Measurements from ENCODE around the gene MORC4. TPM values are rescaled to one million over a fixed set of nuclear protein-coding genes. Genes with fewer than 3 reads are reported as not detected.
"Not testable (repeated sequence)": the region's sequence is repeated elsewhere in the genome, so short reads cannot be mapped to it uniquely, and the experiment has no call there.

The MORC4 gene
- total RNA-seq, 2 experiments from 2014 or later: 11.2 to 11.7 TPM

DNA sequence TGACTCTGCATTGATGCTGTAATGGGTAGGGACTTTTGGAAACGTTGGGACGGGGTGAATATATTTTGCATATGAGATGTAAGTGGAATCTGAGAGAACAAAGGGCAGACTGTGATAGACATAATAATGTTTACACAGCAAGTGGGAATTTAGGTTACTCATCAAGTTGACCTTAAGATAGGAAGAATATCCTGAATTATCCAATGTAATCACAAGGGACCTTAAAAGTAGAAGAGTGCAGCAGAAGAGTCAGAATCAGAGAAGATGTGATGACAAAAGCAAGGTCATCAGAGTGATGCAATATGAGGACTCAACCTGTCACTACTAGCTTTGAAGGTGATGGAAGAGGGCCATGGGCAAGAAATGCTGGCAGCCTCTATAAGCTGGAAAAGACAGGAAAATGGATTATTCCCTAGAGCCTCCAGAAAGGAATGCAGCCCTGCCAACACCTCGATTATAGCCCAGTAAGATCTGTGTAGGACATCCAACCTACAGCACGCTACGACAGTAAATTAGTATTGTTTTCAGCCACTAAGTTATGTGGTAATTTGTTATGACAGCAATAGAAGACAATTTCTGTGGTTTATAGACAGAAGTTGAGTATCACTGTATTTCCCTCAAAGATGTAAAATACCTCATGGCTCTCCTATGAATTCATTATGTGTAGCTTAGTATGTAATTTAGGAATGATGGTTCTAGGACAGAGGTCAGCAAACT is 26.4 kb downstream of the MORC4 start:
- H3K36me3 Mint-ChIP-seq (ENCODE audit: low read depth): peaks cover 31% of the 10 kb centered on the region
- CTCF ChIA-PET: no interaction called here
- H3K9me3 Mint-ChIP-seq: peaks cover 5% of the 10 kb centered on the region
- H3K27ac Mint-ChIP-seq: no peak overlapping the region
- intact Hi-C loops (cut with micrococcal nuclease): no loop called here
- no peak for DNase-seq
- no peak overlapping the region for H3K4me3 Mint-ChIP-seq
- no peaks in the 10 kb centered on the region for H3K4me1 Mint-ChIP-seq (ENCODE audit: low read depth)
- no peaks in the 10 kb centered on the region for H3K27me3 Mint-ChIP-seq (ENCODE audit: low read depth)

DNA sequence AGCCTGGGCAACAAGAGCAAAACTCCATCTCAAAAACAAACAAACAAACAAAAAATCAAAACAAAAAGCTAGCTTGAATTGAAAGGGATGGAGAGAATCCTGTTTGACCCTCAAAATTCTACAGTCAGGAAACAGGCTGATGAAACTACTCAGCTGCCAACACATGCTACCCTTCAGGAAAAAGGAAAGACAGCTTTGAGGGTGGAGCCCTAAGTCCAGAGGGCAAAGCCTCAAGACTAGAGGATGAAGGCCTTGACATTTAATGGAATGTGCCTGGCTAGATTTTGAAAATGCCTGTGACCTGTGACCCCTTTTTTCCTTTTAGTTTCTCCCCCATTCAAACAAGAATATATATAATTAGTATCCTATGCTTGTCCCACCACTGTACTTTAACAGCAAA is 27.1 kb downstream of the MORC4 start:
- no peak for DNase-seq
- CTCF ChIA-PET: no interaction called here
- Mint-ChIP-seq H3K9me3 (peaks cover 6% of the 10 kb centered on the region), H3K36me3 (ENCODE audit: low read depth) (peaks cover 34% of the 10 kb centered on the region), H3K4me3 (no peak overlapping the region), H3K4me1 (ENCODE audit: low read depth) (no peaks in the 10 kb centered on the region), H3K27ac (no peak overlapping the region), H3K27me3 (ENCODE audit: low read depth) (no peaks in the 10 kb centered on the region)
- intact Hi-C loops (cut with micrococcal nuclease): no loop called here

DNA sequence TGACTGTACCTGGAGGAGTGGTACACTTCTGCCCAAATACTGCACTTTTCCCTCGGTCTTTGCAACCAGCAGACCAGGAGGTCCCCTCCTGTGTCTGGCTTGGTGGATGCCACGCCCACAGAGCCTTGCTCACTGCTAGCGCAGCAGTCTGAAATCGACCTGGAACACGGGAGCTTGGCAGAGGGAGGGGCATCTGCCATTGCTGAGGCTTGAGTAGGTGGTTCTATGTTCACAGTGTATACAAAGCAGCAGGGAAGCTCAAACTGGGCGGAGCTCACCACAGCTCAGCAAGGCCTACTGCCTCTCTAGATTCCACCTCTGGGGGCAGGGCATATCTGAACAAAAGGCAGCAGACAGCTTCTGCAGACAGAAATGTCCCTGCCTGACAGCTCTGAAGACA is 33.5 kb downstream of the MORC4 start:
- H3K27ac Mint-ChIP-seq, CTCF ChIA-PET: not testable (repeated sequence)

DNA sequence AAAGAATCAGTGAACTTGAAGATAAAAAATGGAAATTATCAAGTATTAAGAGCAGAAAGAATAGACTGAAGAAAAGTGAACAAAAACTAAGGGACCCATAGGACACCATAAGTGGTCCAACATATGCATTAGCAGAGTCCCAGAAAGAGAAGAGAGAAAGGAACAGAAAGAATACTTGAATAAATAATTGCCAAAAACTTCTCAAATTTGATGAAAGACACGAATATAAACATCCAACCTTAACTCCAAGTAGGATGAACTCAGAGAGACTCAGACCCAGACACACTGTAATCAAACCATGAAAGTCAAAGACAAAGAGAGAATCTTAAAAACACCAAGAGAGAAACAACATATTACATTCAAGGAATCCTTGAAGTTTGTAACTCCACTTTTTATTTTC is 35.7 kb downstream of the MORC4 start:
- Mint-ChIP-seq H3K36me3 (ENCODE audit: low read depth) (peaks cover 41% of the 10 kb centered on the region), H3K4me1 (ENCODE audit: low read depth) (peaks cover 6% of the 10 kb centered on the region), H3K27me3 (ENCODE audit: low read depth) (no peaks in the 10 kb centered on the region), H3K4me3 (no peak overlapping the region), H3K27ac (no peak overlapping the region), H3K9me3 (peaks cover 6% of the 10 kb centered on the region)
- CTCF ChIA-PET: no interaction called here
- intact Hi-C loops (cut with micrococcal nuclease): no loop called here
- DNase-seq: no peak

More for the DNA sequence above, 33.5 kb downstream of the MORC4 start:
- H3K9me3 Mint-ChIP-seq; DNase-seq; intact Hi-C loops (cut with micrococcal nuclease); H3K4me3 Mint-ChIP-seq; H3K27me3 Mint-ChIP-seq (ENCODE audit: low read depth); H3K4me1 Mint-ChIP-seq (ENCODE audit: low read depth): not testable (repeated sequence)
- H3K36me3 Mint-ChIP-seq (ENCODE audit: low read depth): peaks cover 46% of the 10 kb centered on the region

DNA sequence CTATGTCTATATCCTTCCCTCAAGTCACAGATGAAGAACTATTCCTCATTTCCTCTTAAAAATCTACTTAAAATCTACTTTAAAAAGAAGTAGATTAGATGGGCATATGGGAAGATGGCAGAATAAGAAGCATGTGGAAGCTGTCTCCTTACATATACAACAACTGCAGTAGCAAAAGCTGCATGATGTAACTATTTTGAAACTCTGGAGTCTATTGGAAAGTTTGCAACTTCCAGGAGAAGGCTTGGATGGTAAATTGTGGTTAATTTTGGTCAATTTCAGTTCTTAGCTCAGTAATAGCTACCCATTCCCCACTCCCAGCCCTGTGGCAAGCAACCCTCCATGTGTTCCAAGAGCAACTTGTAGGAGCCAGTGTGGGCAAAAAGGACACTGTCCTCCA is 36.9 kb downstream of the MORC4 start:
- no peaks in the 10 kb centered on the region for H3K27me3 Mint-ChIP-seq (ENCODE audit: low read depth)
- CTCF ChIA-PET: interaction anchor here (1.0 kb wide), 1 partner anchor 11 kb away, joined by 3 read pairs; no protein-coding TSS in a partner anchor
- DNase-seq: no peak
- no peaks in the 10 kb centered on the region for H3K9me3 Mint-ChIP-seq
- peaks cover 6% of the 10 kb centered on the region for H3K4me1 Mint-ChIP-seq (ENCODE audit: low read depth)
- H3K27ac Mint-ChIP-seq: no peak overlapping the region
- H3K36me3 Mint-ChIP-seq (ENCODE audit: low read depth): peaks cover 30% of the 10 kb centered on the region
- intact Hi-C loops (cut with micrococcal nuclease): no loop called here
- H3K4me3 Mint-ChIP-seq: no peak overlapping the region

DNA sequence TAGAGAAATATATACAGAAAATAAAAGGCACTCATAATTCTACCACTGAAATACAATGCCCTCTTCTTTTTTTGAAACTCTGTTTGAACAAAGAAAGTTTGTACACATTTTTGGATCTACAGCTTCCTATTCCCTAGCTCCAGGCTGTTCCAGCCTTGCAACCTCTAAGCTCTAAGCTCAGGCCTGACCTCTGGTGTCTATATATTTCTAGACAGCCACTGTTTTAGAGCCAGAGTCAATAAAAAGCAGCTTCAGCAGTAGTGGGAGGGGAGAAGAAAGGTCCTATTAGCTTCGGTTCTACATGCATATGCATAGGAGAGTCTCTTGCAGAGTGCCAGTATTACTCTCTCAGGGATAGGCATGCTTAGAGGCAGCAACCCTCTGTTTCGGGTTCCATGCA is 40.1 kb downstream of the MORC4 start:
- H3K27ac Mint-ChIP-seq: no peak overlapping the region
- H3K27me3 Mint-ChIP-seq (ENCODE audit: low read depth): no peaks in the 10 kb centered on the region
- no peak overlapping the region for H3K4me3 Mint-ChIP-seq
- no peak for DNase-seq
- H3K4me1 Mint-ChIP-seq (ENCODE audit: low read depth): no peaks in the 10 kb centered on the region
- H3K9me3 Mint-ChIP-seq: no peaks in the 10 kb centered on the region
- peaks cover 21% of the 10 kb centered on the region for H3K36me3 Mint-ChIP-seq (ENCODE audit: low read depth)
- intact Hi-C loops (cut with micrococcal nuclease): no loop called here
- CTCF ChIA-PET: interaction anchor here (0.8 kb wide), 1 partner anchor 9 kb away, joined by 3 read pairs; no protein-coding TSS in a partner anchor

DNA sequence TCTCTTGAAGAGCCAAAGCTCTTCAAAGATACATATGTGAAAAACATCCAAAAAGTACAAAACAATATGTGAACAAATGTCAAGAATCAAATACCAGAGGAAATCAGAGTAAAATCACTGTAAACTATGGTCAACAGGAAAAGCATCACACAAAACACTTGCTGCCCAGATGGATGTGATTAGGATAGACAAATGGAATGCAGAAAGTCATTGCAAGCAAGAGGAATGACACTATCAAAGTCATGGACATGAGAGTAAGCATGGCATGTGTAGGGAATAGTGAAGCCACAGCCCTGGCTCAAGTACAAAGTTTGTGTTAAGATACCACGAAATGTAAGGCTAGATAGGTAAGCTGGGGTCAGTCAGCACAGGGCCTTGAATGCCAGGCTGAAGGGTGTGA is 42.2 kb downstream of the MORC4 start:
- DNase-seq: no peak
- no peaks in the 10 kb centered on the region for H3K9me3 Mint-ChIP-seq
- H3K27me3 Mint-ChIP-seq (ENCODE audit: low read depth): no peaks in the 10 kb centered on the region
- H3K27ac Mint-ChIP-seq: no peak overlapping the region
- CTCF ChIA-PET: no interaction called here
- intact Hi-C loops (cut with micrococcal nuclease): no loop called here
- no peak overlapping the region for H3K4me3 Mint-ChIP-seq
- peaks cover 12% of the 10 kb centered on the region for H3K36me3 Mint-ChIP-seq (ENCODE audit: low read depth)
- H3K4me1 Mint-ChIP-seq (ENCODE audit: low read depth): no peaks in the 10 kb centered on the region

DNA sequence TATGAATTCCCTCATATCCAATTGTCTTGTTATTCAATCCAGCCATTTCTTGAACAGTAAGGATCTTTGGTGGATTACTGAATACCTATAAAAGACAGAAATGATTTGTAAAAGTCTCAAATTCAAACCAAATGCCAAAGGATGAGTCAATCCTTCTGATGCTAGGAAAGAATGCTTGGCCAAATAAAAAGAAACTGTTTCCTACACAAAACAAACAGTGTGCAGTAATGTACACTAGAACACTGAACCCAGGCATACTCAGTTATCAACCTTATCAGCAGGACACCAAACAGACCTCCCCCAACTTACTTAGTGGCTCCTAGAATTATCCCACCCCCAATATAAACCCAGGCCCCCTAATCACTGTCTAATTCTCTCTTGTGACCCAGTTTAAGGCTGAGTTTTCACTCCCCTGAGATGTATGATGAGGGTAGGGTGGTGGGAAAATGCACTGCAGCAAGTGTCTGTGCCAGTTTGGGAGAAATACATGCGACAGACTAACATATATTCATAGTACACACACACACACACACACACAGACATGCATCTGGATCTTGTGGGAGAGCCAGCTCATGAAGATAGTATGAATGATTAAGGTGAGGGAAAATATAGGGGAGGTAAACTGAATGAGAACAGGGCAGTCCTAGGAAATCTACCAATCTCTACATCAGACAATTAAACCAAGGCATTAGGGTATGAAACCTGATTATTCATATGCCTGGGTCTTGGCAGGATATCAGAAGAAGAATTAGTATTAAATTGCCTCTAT is 44.8 kb downstream of the MORC4 start:
- Mint-ChIP-seq H3K4me3 (no peak overlapping the region), H3K4me1 (ENCODE audit: low read depth) (no peaks in the 10 kb centered on the region), H3K9me3 (no peaks in the 10 kb centered on the region), H3K27ac (no peak overlapping the region), H3K27me3 (ENCODE audit: low read depth) (no peaks in the 10 kb centered on the region), H3K36me3 (ENCODE audit: low read depth) (peaks cover 2% of the 10 kb centered on the region)
- intact Hi-C loops (cut with micrococcal nuclease): no loop called here
- DNase-seq: no peak
- CTCF ChIA-PET: no interaction called here

DNA sequence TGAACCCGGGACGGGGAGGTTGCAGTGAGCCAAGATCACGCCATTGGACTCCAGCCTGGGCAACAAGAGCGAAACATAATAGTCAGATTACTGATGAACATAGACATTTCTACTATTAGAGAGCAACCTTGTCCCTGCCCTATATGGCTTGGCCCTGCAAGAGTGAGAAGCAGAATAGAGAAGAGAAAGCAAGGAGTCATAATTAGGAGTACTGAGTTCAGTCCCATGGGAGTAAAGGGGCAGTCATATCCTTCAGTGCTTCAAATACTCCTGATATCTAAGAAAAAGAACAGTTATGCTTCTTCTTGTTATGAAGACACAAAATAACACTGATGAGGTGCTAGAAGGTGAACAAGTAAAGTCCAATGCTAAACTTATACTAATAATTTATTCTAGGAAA is 46.0 kb downstream of the MORC4 start:
- Mint-ChIP-seq H3K9me3 (no peaks in the 10 kb centered on the region), H3K36me3 (ENCODE audit: low read depth) (peaks cover 2% of the 10 kb centered on the region), H3K27ac (no peak overlapping the region), H3K4me3 (no peak overlapping the region), H3K4me1 (ENCODE audit: low read depth) (no peaks in the 10 kb centered on the region), H3K27me3 (ENCODE audit: low read depth) (no peaks in the 10 kb centered on the region)
- intact Hi-C loops (cut with micrococcal nuclease): no loop called here
- DNase-seq: no peak
- CTCF ChIA-PET: no interaction called here

DNA sequence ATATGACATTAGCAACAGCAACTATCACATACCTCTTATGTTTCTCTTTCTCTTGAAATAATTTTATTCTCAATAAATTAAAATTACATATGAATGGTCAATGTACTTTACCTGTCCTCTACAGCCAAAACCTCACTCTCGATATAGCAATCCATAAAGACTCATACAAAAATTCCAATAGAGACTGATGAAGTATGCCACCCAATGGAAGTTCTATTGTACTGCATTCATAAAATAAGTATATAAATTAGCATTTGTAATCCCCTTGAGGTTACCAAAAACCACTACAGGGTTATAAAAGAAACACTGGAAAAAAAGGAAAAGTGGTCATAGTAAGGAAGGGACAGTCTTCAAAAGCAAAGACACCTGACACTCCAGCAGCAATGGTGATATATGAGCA is 47.0 kb downstream of the MORC4 start:
- no peak for DNase-seq
- Mint-ChIP-seq H3K9me3 (no peaks in the 10 kb centered on the region), H3K4me1 (ENCODE audit: low read depth) (no peaks in the 10 kb centered on the region), H3K27me3 (ENCODE audit: low read depth) (no peaks in the 10 kb centered on the region), H3K27ac (no peak overlapping the region), H3K4me3 (no peak overlapping the region), H3K36me3 (ENCODE audit: low read depth) (peaks cover 2% of the 10 kb centered on the region)
- intact Hi-C loops (cut with micrococcal nuclease): loop anchor here (1.0 kb wide), 2 partner anchors 55 to 59 kb away; no protein-coding TSS in a partner anchor
- CTCF ChIA-PET: interaction anchor here (0.7 to 1.5 kb wide), 3 partner anchors 10 to 59 kb away, joined by 3 to 8 read pairs (median 4); no protein-coding TSS in a partner anchor

DNA sequence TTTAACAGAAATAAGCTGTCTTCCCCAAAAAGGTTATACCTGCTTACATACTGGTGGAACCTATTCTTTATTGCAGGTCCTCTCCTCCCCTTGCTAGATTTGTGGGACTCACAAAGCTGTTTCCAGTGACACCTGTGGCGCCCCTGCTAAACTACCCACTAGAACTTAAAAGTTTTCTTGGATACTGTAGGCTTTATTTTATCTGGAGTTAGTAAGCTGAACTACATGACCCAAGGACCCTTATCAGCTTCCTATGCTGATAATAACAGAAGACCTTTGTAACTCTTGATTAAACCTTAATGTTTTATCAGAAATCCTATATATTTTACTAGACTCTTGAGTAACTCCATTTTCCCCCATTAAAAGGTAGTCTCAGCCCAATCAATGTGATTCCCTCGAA is 47.5 kb downstream of the MORC4 start:
- intact Hi-C loops (cut with micrococcal nuclease): no loop called here
- Mint-ChIP-seq H3K4me3 (no peak overlapping the region), H3K27ac (no peak overlapping the region), H3K27me3 (ENCODE audit: low read depth) (no peaks in the 10 kb centered on the region), H3K36me3 (ENCODE audit: low read depth) (peaks cover 2% of the 10 kb centered on the region), H3K9me3 (no peaks in the 10 kb centered on the region), H3K4me1 (ENCODE audit: low read depth) (no peaks in the 10 kb centered on the region)
- CTCF ChIA-PET: interaction anchor here (0.7 to 1.5 kb wide), 3 partner anchors 10 to 58 kb away, joined by 3 to 8 read pairs (median 4); no protein-coding TSS in a partner anchor
- DNase-seq: no peak

DNA sequence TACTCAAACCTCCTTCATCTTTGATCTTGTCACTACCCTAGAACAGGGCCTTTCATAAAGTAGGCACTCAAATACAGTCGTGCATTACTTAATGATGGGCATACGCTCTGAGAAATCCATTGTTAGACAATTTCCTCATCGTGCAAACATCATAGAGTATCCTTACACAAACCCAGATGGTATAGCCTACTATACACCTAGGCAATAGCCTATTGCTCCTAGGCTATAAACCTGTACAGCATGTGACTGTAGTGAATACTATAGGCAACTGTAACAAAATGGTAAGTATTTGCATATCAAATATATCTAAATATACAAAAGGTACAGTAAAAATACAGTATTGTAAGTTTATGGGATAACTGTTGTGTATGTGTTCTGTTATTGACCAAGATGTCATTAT is 47.9 kb downstream of the MORC4 start:
- H3K27me3 Mint-ChIP-seq (ENCODE audit: low read depth): no peaks in the 10 kb centered on the region
- DNase-seq: no peak
- CTCF ChIA-PET: interaction anchor here (0.7 to 1.5 kb wide), 3 partner anchors 11 to 58 kb away, joined by 3 to 8 read pairs (median 4); no protein-coding TSS in a partner anchor
- H3K4me3 Mint-ChIP-seq: no peak overlapping the region
- H3K36me3 Mint-ChIP-seq (ENCODE audit: low read depth): peaks cover 4% of the 10 kb centered on the region
- no peak overlapping the region for H3K27ac Mint-ChIP-seq
- H3K4me1 Mint-ChIP-seq (ENCODE audit: low read depth): no peaks in the 10 kb centered on the region
- intact Hi-C loops (cut with micrococcal nuclease): no loop called here
- H3K9me3 Mint-ChIP-seq: no peaks in the 10 kb centered on the region

DNA sequence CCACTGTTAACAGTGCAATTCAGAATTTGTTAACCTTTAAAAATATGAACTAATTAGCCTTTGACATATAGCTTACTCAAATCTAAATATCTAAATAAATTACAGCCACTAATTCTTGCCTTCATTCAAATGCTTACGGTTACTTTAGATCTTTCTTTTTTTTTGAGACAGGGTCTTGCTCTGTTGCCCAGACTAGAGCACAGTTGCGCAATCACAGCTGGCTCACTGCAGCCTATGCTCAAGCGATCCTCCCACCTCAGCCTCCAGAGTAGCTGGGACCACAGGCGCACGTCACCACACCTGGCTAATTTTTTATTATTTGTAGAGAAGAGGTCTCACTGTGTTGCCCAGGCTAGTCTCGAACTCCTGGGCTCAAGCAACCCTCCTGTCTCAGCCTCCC is 48.8 kb downstream of the MORC4 start:
- CTCF ChIA-PET: interaction anchor here (0.5 kb wide), 1 partner anchor 17 kb away, joined by 6 read pairs; no protein-coding TSS in a partner anchor
- Mint-ChIP-seq H3K36me3 (ENCODE audit: low read depth) (peaks cover 2% of the 10 kb centered on the region), H3K4me3 (no peak overlapping the region), H3K9me3 (no peaks in the 10 kb centered on the region), H3K27ac (no peak overlapping the region), H3K27me3 (ENCODE audit: low read depth) (no peaks in the 10 kb centered on the region), H3K4me1 (ENCODE audit: low read depth) (no peaks in the 10 kb centered on the region)
- no peak for DNase-seq
- intact Hi-C loops (cut with micrococcal nuclease): no loop called here

Data from activated naive CD4-positive, alpha-beta T cell treated with anti-CD3 and anti-CD28 coated beads for 36 hours (primary cell).